OCI-M2 (cell line): ENCODE measurements around the gene MEGF11.
"Not testable (repeated sequence)": the region's sequence is repeated elsewhere in the genome, so short reads cannot be mapped to it uniquely, and the experiment has no call there.

ENCODE experiments used
- DNase-seq: peaks from one replicate; lab custom pipeline; 2025; ENCODE audit not compliant: unreplicated experiment; lab: John Stamatoyannopoulos, UW

MEGF11 gene

DNA sequence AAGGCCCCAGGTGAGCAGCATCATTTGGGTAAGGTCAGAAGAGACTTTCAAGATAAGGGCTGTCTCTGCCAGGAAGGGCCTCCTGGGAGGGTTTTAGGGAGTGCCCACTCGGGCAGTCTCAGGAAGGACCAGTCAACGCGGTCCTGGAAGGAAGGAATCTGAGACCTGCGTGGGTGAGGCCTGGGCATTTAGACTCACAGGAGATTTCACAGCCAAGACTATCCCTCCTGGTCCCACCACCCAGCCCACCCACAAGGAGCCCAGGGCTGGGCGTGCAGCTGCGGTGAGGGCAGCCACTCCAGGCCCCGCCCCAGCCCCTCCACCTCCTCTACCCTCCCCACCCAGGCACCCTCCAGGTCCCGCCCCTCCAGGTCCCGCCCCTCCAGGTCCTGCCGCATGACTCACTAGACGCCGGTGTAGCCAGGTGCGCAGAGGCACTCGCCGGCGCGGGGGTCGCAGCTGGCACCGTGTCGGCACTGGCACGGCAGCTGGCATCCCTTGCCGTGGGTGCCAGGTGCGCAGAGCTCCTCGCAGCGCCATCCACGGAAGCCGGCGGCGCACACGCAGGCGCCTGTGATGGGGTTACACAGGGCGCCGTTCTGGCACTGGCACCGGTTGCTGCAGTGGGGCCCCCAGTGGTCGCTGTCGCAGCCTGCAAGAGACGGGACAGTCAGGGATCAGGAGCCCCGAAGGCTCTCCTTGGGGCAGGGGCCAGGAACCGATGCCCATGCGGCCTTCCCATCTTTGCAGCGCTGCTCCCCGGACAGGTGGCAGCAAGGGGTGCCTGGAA is 271.5 kb downstream of the MEGF11 start:
- no peak for DNase-seq

DNA sequence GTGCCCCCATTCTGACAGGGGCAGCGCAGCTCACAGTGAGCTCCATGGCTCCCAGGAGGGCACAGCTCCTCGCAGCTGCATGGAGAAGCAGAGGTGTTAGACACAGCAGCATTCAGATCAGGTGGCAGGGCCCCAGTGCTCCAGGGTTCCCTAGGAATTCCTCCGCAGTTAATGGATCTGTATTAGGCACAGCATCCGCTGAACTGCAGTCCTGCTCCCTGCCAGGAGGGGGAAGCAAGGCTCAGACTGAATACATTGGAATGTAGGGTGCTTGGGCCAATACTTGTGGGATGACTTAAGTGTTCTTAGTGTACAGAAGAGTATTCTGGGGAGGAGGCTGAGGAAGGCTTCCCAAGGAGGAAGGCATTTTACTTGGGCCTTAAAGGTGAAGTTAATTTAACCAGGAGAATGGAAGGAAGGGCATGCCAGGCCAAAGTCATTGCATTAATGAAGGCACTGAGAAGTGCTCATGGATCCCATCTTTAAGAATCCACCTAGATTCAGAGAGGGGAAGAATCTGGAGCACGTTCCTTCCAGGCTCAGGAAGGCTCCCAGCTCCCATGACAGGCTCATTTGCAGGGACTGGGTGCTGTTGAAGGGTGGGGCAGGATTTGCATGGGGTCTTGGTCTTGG is 272.6 kb downstream of the MEGF11 start:
- DNase-seq = no peak

DNA sequence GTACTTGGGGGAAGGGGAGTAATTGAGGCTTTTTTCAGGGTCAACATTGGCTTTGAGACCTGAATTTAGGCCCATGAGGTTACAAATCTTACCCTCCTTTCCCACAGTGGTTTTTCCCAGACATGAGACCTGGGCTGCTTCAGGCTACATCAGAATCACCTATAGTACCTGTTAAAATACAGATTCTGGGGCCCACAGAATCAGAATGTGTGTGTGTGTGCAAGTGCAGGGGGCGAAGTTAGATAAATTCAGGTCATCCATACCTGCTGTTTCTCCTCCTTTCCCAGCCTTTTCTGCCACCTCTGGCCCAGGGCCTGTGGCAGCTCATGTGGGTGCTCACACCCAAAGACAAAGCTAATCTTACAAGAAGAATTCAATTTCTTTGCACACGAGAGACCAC is 273.7 kb downstream of the MEGF11 start:
- no peak for DNase-seq

DNA sequence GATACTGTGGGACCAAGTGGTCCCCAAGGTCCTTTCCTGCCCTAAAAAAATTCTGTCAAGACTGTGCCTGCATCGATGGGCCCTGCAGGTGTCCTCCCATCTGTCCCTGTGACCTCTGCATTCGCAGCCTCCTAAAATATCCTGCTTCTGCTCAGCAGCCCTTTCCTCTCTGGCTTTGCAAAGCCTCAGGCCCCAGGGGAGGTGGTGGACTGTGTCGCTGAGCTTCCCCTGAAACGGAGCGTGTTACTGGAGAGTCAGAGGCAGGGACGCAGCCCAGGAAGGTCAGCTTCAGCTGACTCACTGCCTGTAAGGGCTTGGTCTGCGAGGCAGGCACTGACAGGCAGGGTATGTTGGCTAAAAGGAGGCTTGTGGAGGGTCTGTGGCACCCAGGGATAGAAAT is 274.2 kb downstream of the MEGF11 start:
- DNase-seq = no peak

DNA sequence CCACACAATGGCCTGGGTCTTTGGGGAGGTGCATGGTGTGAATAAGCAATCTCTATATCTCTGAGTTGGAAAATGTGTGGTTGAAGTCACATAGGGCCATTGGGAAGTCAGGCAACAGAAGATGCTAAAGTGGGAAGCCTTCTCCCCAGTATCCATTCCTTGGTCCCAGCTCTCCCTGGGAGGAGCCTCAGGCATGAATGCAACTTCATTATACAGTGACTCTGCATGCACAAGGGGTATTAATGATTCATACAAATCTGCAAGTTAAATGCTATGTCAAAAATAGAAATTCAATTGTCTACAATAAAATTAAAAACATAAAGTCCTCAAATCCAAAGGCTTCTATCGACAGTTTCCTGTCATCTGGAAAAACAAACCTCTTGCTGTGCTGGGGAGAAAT is 275.4 kb downstream of the MEGF11 start:
- DNase-seq = no peak

DNA sequence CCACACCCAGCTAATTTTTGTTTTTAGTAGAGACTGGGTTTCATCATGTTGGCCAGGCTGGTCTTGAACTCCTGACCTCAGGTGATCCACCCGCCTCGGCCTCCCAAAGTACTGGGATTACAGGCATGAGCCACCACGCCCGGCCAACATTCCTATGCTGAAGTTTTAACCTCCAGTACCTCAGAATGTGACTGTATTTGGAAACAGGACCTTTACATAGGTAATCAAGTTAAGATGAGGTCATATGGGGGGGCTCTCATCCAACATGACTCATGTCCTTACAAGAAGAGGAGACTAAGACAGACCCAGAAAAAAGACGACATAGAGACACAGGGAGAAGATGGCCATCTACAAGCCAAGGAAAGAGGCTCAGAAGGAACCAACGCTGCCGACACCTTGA is 277.4 kb downstream of the MEGF11 start:
- not testable (repeated sequence) for DNase-seq

DNA sequence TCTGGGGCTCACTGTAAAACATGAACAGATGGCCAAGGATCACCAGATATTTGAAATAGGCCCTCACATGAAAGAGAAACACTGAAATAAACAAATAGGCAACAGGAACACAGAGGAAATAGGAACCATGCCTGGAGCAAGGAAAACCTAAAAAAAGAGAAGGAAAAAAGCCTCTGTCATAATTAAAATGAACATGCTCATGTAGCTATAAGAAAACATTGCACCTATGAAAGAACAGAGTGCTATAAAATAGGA is 281.9 kb downstream of the MEGF11 start:
- DNase-seq = no peak

DNA sequence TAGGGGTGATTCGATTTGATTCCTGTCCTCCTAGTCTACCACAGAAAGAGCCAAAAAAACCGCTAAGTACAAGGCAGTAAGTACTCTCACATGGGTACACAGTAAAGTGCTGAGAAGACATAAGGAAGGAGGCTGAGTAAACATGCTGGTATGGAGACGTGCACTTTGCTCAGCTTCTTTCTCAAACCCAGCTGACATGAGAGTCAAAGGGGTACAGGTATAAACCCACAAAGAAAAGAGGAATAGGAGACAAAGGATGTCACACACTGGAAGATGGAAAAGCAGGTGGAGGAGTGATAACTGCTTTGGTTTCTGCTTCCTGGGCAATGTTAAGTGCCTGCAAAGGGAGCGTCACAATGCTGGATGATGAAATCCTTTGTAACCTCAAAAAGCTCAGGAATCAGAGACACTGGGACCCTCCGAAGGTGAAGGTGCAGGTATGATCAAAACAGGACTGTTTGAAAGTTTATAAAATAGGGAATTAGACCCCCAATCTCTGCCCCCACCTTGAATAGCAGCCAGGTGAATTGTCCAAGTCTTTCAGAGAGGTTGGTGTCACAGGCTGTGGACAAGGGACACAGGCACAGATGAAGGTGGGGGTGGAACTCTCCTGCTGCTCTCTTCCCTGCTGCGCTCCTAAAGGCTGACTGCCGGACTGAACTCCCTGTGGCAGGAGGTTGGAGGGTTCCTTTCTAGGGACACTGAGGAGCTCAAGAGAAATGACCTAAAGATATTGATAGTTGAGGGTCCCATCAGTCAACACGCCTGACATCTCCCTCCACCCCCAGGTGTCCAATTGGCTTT is 282.4 kb downstream of the MEGF11 start:
- DNase-seq = no peak

DNA sequence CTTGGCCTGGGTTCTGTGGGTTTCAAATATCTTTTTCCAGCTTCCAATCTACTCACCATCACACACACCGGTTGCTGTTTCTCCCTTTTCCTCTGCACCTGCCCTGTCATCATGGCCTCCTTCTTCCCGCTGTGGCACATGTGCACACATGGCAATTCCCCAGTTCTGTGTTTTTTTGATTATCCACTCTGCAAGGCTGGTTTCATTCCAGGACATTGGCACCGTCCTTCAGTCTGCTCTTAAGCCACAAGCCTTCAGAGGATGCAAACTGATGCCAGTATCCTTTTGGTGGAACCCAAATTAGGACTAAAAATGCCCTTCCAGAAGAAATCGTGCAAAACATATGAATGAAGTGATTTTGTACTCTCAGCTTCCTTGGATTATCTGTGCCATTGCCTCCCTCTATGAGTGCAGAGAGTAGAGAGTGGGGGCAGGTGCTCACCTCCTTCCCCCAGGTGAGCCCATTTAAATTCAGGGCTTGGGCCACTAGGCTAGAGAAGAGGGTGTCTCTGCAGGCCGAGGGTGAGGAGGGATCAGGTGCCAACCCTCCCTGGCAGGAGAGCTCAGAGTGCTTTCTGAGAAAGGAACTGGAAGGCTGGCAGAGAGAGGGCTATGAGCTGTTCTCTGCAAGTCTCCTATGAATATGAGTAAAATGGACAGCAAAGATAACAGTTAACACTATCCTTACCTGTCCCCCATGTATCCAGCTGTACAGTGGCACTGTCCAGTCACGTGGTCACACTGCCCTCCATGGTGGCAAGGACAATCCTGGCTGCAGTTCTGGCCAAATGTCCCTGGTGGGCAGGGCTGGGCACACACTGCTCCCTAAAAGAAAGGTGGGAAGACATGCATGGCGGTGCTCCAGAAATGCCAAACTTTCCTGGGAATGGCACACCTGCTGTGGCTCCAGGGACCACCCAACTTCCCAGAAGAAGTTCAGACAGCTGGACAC is 283.4 kb downstream of the MEGF11 start:
- DNase-seq = no peak

DNA sequence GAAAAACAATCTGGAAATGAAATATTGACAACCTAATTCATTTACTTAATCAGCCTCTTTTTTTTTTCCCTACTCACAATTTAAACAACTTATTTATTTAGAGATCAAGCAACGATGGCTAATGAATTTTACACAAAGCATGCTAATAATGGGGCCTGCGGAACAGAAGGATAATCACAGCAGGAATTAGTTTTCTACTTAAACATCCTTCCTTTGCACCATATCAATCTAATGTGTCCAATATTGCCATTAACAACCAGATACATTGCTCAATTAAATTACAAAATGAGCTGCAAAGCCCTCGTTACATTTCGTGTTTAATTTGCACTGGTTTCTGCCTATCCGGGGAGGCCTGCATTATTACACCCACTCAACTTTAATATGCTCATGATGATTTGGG is 285.0 kb downstream of the MEGF11 start:
- DNase-seq = no peak

DNA sequence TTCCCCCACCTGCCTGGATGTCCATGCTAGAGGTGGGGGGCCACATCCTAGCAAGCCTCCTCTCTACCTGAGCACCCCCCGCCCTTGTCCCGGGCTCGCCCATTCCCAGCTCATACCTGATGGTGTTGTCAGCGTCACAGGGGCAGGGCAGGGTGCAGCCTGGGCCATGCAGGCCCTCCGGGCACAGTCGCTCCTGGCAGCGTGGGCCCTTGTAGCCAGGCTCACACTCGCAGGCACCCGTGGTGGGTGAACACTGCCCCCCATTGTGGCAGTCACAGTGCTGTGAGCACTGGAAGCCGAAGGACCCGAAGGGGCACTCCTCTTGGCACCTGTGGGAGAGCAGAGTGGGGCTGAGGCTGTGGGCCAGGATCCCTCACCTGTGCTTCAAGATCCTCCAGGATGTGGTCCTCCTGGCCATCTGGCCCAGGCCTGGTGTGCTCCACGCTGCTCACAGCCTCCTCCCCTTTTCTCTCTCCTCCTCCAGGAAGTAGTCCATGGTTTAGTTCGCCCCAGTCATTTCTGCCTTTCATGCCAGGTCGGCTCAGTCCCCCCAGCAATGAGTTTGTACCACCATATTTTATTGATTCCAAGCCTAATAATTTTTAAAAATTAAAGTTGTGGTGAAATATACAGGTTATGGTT is 288.6 kb downstream of the MEGF11 start:
- DNase-seq = no peak

DNA sequence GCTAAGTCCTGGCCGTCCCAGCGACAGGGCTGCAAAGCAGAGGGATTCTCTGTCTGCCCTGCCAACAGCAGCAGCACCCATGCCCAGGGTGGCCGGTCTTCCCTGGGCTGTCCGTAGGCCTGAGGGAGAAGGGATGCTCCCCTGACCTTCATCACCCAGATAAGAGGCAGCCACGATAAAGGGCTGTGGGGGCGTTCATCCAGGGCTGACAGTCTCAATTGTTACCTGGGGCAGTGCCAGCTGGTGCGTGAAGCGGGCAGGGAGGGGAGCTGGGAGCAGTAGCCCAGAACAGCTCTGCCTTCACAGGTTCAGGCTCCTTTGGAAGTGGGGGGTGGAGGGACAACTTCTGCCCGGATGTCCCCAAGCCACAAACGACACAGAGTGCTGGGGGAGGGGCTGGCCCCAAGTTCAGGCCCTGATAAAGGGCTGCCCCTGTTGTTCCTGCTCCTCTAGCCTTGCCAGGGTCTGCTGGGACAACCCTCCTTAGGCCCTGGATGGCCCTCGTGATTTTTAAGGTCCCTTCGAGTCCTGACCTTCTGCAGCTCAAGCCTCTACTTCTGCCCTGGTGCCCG is 289.6 kb downstream of the MEGF11 start:
- no peak for DNase-seq

DNA sequence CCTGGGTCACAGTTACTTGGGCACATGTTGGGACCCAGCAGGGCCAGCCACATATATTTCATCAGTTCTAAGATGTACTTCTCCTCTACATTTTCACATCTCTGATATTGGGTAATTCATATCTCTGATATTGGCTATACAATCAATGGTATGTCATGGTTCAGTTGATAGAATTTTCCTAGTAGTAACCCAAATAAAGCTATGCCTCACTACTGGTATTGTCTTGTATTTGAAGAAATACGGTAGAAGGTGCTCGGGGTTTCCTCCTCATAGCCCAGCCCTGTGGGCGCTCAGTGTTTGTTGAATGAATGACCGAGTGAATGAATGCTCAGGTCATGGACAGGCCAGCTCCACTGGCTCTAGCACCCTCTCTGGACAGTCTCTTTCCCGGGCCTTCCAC is 290.2 kb downstream of the MEGF11 start:
- no peak for DNase-seq

DNA sequence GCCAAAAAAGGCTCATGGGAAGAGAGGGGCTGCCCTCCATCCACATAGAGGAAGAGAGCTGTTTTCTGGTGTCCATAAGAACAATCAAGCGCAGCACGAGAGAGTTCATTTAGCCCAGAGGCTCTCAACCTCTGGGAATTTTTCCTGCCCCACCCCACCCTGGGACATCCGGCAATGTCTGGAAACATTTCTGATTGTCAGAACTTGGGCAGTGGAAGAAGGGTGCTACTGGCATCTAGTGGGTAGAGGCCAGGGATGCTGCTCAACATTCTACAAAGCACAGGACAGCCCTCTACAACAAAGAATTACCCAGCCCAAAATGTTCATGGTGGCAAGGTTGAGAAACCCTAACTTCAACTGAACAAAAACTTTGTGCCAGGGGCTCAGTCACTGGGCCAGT is 291.4 kb downstream of the MEGF11 start:
- no peak for DNase-seq

DNA sequence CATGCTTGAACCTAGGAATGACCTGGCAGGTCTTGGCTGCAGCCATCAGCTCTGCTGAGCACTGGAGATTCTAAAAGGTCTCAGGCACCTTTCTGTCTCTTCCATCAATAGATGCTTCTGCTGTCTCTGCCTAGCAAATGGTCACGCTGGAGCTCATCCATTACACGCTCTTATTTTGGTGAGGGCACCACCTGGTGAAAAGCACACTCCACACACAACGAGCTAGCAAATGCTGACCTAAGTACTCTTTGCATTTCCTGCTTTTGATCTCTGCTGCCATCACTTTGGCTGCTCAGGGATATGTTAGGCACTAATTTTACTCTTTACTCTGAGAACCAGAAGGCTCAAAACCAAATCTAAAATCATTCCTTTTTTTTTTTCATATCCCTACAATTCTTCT is 293.0 kb downstream of the MEGF11 start:
- no peak for DNase-seq

DNA sequence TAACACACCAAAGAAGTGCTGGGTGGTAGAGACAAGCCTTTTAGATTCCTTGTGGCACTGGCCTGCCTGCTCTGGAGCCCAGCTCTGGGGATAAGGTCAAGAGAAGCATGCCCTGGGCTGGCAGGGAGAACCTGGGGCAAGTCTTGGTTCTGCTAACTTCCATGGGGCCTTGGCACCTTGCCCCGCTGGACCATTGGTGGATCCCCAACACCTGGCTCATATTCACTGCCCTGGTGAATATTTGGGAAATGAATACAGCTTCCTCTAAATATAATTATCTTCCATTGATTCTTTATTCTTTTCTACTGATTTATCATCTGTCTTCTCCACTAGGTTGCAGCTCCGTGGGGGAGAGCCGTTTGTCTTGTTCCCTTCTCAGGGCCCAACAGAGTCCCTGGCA is 294.7 kb downstream of the MEGF11 start:
- DNase-seq = no peak

DNA sequence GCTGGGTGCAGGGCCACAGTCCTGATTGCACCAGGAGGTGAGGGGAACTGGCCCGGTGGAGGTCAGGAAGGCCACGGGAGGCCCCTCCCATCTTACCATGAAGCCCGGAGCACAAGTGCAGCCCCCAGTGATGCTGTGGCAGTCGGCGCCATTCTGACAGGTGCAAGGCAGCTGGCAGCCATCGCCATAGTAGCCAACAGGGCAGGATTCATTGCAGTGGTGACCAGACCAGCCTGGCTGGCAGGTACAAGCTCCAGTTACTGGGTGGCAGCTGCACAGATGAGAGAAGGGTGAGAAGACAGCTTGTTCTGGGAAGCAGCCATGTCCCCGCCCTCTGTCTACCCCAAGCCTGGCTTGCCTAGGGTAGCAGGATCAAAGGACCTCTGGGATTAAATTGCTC is 296.1 kb downstream of the MEGF11 start:
- DNase-seq = no peak

DNA sequence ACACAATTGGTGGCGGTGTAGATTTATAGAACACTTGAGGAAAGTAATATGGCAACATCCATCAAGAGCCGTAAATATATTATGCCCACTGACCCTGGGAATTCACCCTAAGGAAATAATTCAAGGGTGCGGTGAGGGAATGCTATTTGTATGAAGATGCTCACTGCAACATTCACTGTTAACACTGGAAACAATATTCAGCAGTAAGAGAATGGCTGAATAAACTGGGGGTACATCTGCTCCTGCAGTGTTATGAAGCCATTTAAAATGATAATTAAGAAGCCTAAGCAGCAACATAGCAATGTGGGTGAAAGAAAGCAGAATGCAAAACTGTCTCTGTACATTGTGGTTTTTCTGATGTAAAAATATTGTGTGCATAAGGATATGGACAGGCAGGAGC is 296.7 kb downstream of the MEGF11 start:
- DNase-seq = no peak

DNA sequence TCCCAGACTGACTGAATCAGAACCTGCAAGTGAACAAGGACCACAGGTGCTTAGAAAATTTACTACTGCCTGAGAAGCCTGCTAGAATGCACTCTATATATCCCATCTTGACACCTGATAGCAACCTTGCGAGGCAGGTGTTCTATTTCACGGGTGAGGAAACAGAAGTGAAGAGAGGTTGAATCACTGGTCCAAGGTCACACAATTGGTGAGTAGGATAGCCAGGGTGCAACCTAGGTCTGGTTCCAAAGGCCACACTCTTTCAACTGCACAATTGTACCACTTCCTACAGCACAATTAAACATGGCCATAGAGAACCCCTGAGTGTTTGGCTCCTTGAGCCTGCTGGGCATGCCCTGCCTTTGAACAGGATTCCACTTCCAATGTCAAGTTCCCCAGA is 297.2 kb downstream of the MEGF11 start:
- DNase-seq = no peak

DNA sequence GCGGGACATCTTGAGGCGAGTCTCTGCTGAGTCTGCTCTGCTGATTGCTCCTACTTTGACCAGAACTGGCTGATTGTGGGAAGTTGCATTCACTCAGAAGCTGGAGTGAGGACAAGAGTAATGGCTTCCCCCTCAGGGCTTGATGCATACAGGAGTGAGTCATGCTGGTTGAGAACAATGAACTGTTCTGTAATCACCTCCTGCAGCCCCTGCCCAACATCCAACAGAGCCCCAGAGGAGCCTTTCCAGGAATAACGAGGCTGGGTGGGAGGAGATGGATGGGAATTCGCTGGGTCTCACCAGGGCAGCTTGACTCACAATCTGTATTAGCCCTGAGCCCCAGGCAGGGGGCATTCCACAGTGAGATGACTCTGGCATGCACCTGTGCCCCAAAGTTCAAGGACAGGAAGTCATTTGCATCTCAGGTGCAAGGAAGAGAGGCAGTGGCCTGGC is 299.2 kb downstream of the MEGF11 start:
- DNase-seq = no peak
